ENCODE results near the gene FAM83D.

GRCh38 chr20:38883981-38884733 lies 42.1 kb upstream of the FAM83D start:
- TF ChIP-seq CTCF (IDR thresholded peaks at IDR 0.05) (no peak), POLR2AphosphoS5 (IDR thresholded peaks at IDR 0.05) (no peak)

All from breast epithelium (tissue), 3 donors.